GM18505 (cell line): ENCODE measurements around the gene MAP3K13.
A peak's percentile ranks its signal among the peaks of the same experiment; 100 is the strongest.

Experiments
- ATAC-seq: cut with Tn5 transposase; IDR thresholded peaks from one replicate; pipeline ENCODE4 v1.9.1; 2021; ENCODE audit not compliant: unreplicated experiment
- POLR2A ChIP-seq: IDR thresholded peaks from 4 replicates; pipeline ENCODE4 v1.6.1; 2011; ENCODE audit warnings: borderline replicate concordance; ENCODE audit not compliant: insufficient read depth, insufficient read length; ENCODE audit errors: extremely low read depth

The MAP3K13 gene

DNA sequence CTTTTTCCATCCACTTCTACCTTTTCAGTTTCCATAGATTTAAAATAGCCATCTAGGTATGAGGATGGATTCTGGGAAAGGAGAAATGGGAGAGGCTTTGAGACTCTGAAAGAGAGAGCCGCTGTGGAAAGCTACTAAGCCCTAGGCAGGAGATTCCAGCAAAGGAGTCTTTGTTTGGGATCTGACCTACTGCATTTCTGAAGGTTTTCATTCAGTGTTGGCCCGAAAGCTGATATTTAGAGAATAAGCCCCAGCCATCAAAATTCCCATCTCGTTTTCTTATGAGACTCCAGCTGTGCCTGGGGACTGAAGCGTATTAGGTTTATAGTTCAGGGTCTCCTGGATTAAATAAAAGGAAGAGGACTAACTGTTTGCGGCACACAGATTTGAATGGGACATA is 170.0 kb downstream of the MAP3K13 start:
- ATAC-seq = no peak
- no peak for TF ChIP-seq POLR2A

DNA sequence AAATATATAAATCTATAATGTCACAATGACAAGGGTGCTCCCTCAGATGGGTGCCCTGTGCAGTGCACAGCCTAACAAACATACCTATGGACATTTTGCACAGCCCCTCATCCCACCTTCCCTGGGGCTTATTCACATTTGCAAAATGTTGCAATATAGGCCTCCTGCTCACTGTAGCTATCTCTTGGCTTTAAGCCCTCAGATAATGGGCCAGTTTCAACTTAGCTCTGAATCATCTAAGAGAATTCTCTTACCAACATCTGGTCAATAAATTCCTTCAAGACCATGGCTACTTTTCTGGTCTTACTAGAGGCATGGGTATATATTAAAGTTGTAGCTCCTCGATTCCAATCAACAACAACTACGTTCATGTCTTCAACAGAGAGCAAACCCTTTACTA is 171.6 kb downstream of the MAP3K13 start:
- ATAC-seq = no peak
- TF ChIP-seq POLR2A = no peak

- peak; percentile 96 for ATAC-seq
- peak; percentile 14 for TF ChIP-seq POLR2A
Measured at GRCh38 chr3:185537369-185537970, 174.5 kb downstream of the MAP3K13 start.
